Heart right ventricle (tissue), 16 donors: Measurements from ENCODE around the gene EPHA5. TPM values are rescaled to one million over a fixed set of nuclear protein-coding genes. Genes with fewer than 3 reads are reported as not detected.
"Not testable (repeated sequence)": the region's sequence is repeated elsewhere in the genome, so short reads cannot be mapped to it uniquely, and the experiment has no call there.

Experiments
- ATAC-seq, 8 donors: fragments of 200-7000 bp; cut with Tn5 transposase; one replicate each; pipeline ENCODE4 v1.9.1; 2020; ENCODE audit warnings: mild to moderate bottlenecking in 8 of 8, moderate library complexity in 8 of 8, moderate number of reproducible peaks in 1 of 8
- DNase-seq, 2 donors: peaks; one replicate each; pipeline ENCODE4 v3.0.0-alpha.2; 2020
- H3K27ac ChIP-seq, 10 donors: fragments of 200-600 bp; sonication (generic) in 2 of 10; one replicate each; pipeline versions ENCODE4 v1.5.0 to v1.8.0; 2020 to 2022; ENCODE audit warnings: mild to moderate bottlenecking in 3 of 10
- H3K27me3 ChIP-seq, 7 donors: fragments of 200-600 bp; one replicate each; pipeline ENCODE4 v1.8.0; 2021 to 2022; ENCODE audit warnings: mild to moderate bottlenecking in 2 of 7
- H3K36me3 ChIP-seq, 9 donors: fragments of 200-600 bp; sonication (generic) in 1 of 9; one replicate each; pipeline versions ENCODE4 v1.5.0 to v1.8.0; 2020 to 2022; ENCODE audit warnings: mild to moderate bottlenecking in 2 of 9
- H3K4me1 ChIP-seq, 9 donors: fragments of 200-600 bp; sonication (generic) in 1 of 9; one replicate each; pipeline versions ENCODE4 v1.5.0 to v1.8.0; 2020 to 2022; ENCODE audit warnings: mild to moderate bottlenecking in 4 of 9
- H3K4me3 ChIP-seq, 10 donors: fragments of 200-600 bp; sonication (generic) in 2 of 10; one replicate each; pipeline versions ENCODE4 v1.5.0 to v1.8.0; 2020 to 2022; ENCODE audit warnings: mild to moderate bottlenecking in 7 of 10, moderate library complexity in 2 of 10
- H3K9me3 ChIP-seq, 11 donors: fragments of 200-600 bp in 10 of 11; sonication (generic) in 2 of 11; one replicate each; pipeline versions ENCODE4 v1.5.0 to v1.8.0; 2013 to 2022; ENCODE audit warnings: mild to moderate bottlenecking in 2 of 11, control low read depth in 1 of 11, moderate library complexity in 1 of 11
- whole genome bisulfite sequencing, 2 donors: extraction: QIAGEN DNeasy Blood & Tissue Kit; methylation state at CpG; one replicate each; pipeline ENCODE4 v1.1.7; 2013; ENCODE audit warnings: inconsistent platforms in 1 of 2; 5-methylcytosine and 5-hydroxymethylcytosine counted together
- intact Hi-C, 10 donors: fragments of 100-400 bp; cut with DNase I; formaldehyde crosslinking; loops; one replicate each; pipeline versions ENCODE4 v1.11.1 to v1.14.2; 2022
- polyA plus RNA-seq, 2 donors: library from polyadenylated mRNA; stranded (reverse); fragments of 200-250 nt; gene quantifications; one replicate each; pipeline ENCODE4 v1.2.3, GENCODE V29; 2013
- total RNA-seq, 10 donors: library from RNA; stranded (reverse); fragmentation: NEBNext Ultra II Directional in 3 of 10; extraction: Animal tissue kit (Norgen Biotek cat#: 25700) in 3 of 10; gene quantifications; one replicate each; pipeline versions ENCODE4 v1.2.1 to v1.2.4, GENCODE V29; 2021 to 2023
- TF ChIP-seq, protein P1 (sequence below), 9 donors: fragments of 200-600 bp; sonication (generic) in 2 of 9; IDR thresholded peaks; one replicate each; pipeline versions ENCODE4 v1.5.0 to v1.8.0; 2021 to 2022; ENCODE audit warnings: antibody characterized with exemption in 9 of 9, mild to moderate bottlenecking in 5 of 9, moderate library complexity in 1 of 9
- donor health status: Arrhythmogenic right ventricular cardiomyopathy.
- donor health status: ischemic (EF 13 %, LVEDD 7.1; RV severe dilation, severe dysfunction).
- donor health status: healthy with polysubstance abuse.
- donor health status: DM: no; HTN: yes; CAD: no.
- donor health status: DM: no; HTN: no; CAD: no.
- donor health status: ischemic (EF 25% LVEDD 6.9; RV normal size, moderate dysfunction).
- donor health status: ischemic (EF 25% LVEDD 5.7; RV mildly dilated, moderate dysfunction).
- donor health status: healthy.
- donor health status: DM: yes; HTN: yes; CAD: no.
- donor health status: Ischemic cardiomyopathy.
- donor health status: ischemic (EF 35%, LVEDD 5.7; RV mildly dilated, moderate dysfunction).
- donor health status: nonischemic (EF 11% LVEDD 7.7; RV severe dilation, severe dysfunction).
- donor health status: DM: yes; HTN: yes; CAD: no.
- donor health status: PGD.
- donor health status: ischemic (EF 29% LVEDD 5.4; RV normal size, mild dysfunction).
- donor health status: nonischemic (EF 23%, LVEDD 6.1; RV moderate dilation, normal function).

EPHA5 gene
- total and polyA plus RNA-seq, 12 donors: under 0.01 to 0.37 (median 0.08) TPM; not detected in 1

DNA sequence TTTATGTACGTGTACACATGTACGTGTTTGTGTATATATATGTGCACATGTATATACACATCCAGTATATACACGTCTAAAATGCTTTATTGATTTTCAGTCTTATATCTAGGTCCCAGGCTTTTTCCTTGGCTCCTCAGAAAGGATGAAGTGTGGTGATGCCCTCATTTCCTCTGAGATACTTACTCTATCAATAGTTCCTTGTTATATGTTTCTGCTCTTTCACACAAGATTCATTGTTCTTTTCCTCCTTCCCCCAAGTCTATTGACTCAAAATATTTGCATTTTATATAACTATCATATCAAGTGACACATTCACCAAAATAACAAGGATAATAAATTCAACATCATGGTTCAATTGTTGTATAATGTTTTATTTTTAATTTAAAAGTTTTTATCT lies 359.2 kb downstream of the EPHA5 start:
- 80 to 81% methylated on average over 3 of the region's 3 CpGs for WGBS, 2 donors
- Histone ChIP-seq H3K36me3 (no peaks in the 10 kb centered on the region), H3K4me3 (no peak overlapping the region), H3K27ac (no peak overlapping the region), H3K4me1 (no peaks in the 10 kb centered on the region), H3K9me3 (peaks cover 0 to 5% (median 0%) of the 10 kb centered on the region in 11 donors), H3K27me3 (no peaks in the 10 kb centered on the region)
- intact Hi-C loops: no loop called here
- no peak for DNase-seq
- no peak for ATAC-seq
- TF ChIP-seq, protein P1, sequence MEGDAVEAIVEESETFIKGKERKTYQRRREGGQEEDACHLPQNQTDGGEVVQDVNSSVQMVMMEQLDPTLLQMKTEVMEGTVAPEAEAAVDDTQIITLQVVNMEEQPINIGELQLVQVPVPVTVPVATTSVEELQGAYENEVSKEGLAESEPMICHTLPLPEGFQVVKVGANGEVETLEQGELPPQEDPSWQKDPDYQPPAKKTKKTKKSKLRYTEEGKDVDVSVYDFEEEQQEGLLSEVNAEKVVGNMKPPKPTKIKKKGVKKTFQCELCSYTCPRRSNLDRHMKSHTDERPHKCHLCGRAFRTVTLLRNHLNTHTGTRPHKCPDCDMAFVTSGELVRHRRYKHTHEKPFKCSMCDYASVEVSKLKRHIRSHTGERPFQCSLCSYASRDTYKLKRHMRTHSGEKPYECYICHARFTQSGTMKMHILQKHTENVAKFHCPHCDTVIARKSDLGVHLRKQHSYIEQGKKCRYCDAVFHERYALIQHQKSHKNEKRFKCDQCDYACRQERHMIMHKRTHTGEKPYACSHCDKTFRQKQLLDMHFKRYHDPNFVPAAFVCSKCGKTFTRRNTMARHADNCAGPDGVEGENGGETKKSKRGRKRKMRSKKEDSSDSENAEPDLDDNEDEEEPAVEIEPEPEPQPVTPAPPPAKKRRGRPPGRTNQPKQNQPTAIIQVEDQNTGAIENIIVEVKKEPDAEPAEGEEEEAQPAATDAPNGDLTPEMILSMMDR (IDR thresholded peaks at IDR 0.05): no peak

- intact Hi-C loops: no loop called here
- ATAC-seq (no peak), DNase-seq (no peak)
- Histone ChIP-seq H3K4me3 (no peak overlapping the region), H3K4me1 (no peaks in the 10 kb centered on the region), H3K9me3 (peaks cover 0 to 5% (median 0%) of the 10 kb centered on the region in 11 donors), H3K27me3 (no peaks in the 10 kb centered on the region), H3K27ac (no peak overlapping the region), H3K36me3 (no peaks in the 10 kb centered on the region)
- TF ChIP-seq, protein P1 (IDR thresholded peaks at IDR 0.05): no peak
- 80 to 85% methylated on average over 1 of the region's 1 CpG for WGBS, 2 donors
Measured at GRCh38 chr4:65310586-65310985, 359.7 kb downstream of the EPHA5 start.

- DNase-seq, H3K27ac ChIP-seq, ATAC-seq, intact Hi-C loops, H3K36me3 ChIP-seq, H3K4me1 ChIP-seq, H3K27me3 ChIP-seq, H3K9me3 ChIP-seq, H3K4me3 ChIP-seq: not testable (repeated sequence)
- WGBS, 2 donors: 83 to 90% methylated on average over 8 of the region's 8 CpGs
Measured at GRCh38 chr4:65308626-65309025, 361.7 kb downstream of the EPHA5 start.

DNA sequence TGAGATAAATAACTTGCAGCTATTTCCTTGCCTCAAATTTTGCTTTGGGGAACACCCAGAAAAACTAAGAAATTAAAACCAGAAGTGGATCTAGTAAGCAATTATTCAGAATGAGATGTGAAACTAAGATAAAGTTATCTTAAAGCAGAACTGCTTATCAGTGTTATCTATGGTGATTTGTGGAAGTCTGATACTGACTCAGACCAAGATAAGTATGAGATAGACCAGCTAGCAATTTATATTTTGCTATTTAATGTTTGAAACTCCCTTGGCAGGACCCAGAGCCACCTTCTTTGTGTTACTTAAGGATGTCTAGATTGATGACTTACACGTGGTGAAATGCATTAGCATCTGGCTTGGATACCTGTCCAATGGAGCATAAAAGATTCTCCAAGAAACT lies 368.1 kb downstream of the EPHA5 start:
- TF ChIP-seq, protein P1 (IDR thresholded peaks at IDR 0.05): no peak
- Histone ChIP-seq H3K4me3 (no peak overlapping the region), H3K27ac (no peak overlapping the region), H3K9me3 (peaks cover 0 to 5% (median 0%) of the 10 kb centered on the region in 11 donors), H3K36me3 (no peaks in the 10 kb centered on the region), H3K4me1 (no peaks in the 10 kb centered on the region), H3K27me3 (no peaks in the 10 kb centered on the region)
- intact Hi-C loops: loop anchor here in 1 of 10 donors (1.0 kb wide), 1 partner anchor 22 kb away; no protein-coding TSS in a partner anchor
- ATAC-seq (no peak), DNase-seq (no peak)
- 19 to 25% methylated on average over 1 of the region's 1 CpG for WGBS, 2 donors

DNA sequence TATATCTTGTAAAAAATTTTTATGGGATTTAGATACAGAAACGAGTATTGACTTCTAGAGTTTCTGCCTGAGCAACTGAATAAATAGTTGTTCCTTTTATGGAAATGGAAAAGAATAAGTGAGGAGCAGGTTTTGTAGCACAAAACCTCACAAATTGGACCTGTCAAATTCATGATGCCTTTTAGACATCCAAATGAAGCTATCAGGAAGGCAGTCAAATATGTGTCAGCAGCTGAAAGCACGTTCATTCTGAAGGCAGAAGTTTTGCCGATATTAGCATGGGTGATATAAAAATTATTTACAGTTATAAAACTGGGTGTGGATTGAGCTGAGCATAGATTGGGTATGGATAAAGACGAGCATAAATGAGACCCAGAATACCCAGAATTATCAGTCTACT lies 374.0 kb downstream of the EPHA5 start:
- ATAC-seq (no peak), DNase-seq (no peak)
- Histone ChIP-seq H3K27me3 (no peaks in the 10 kb centered on the region), H3K27ac (no peak overlapping the region), H3K4me1 (no peaks in the 10 kb centered on the region), H3K36me3 (no peaks in the 10 kb centered on the region), H3K4me3 (no peak overlapping the region), H3K9me3 (no peaks in the 10 kb centered on the region)
- WGBS, 2 donors: 63 to 71% methylated on average over 4 of the region's 4 CpGs
- TF ChIP-seq, protein P1 (IDR thresholded peaks at IDR 0.05): no peak
- intact Hi-C loops: no loop called here
